ENCODE data around the gene EXOC3L2.
A peak's percentile ranks its signal among the peaks of the same experiment; 100 is the strongest.

The EXOC3L2 gene

DNA sequence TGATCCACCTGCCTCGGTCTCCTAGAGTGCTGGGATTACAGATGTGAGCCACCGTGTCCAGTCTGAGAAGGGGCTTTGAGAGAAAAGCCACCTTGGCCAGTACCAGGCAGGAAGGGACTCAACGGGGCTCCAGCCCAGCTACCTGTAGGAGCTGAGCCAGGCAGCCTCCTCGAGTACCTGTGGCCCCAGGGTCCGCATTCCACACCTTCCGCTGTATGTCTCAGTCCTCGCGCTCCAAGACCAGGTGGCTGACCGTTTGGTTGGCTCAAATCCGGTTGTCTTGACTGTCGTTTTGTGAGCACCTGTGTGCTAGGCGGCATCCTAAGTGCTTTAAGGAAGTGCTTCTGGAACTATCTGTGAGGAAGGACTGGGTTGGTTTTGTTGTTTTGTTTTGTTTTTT, 22.1 kb upstream of the EXOC3L2 start:
- Mint-ChIP-seq H3K27me3 (no peaks in the 10 kb centered on the region), H3K9me3 (no peaks in the 10 kb centered on the region), H3K27ac (no peak overlapping the region), H3K4me1 (no peaks in the 10 kb centered on the region), H3K4me3 (no peak overlapping the region)
- DNase-seq (no peak), ATAC-seq (no peak)

DNA sequence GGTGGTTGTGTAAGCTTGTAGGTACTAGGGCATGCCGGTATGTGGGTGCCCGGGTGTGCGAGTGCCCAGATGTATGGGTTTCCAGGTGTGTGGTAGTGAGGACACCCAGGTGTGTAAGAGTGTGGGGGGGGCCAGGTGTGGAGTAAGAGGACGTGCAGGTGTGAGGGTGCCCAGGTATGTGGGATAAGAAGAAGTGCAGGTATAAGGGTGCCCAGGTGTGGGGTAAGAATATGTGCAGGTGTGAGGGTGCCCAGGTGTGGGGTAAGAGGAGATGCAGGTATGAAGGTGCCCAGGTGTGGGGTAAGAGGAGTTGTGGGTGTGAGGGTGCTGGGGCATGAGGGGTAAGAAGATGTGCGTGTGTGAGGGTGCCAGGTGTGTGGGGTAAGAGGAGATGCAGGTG, 20.2 kb upstream of the EXOC3L2 start:
- H3K27me3 Mint-ChIP-seq = no peaks in the 10 kb centered on the region
- H3K4me1 Mint-ChIP-seq = no peaks in the 10 kb centered on the region
- no peak for ATAC-seq
- no peak overlapping the region for H3K27ac Mint-ChIP-seq
- no peak overlapping the region for H3K4me3 Mint-ChIP-seq
- no peak for DNase-seq
- H3K9me3 Mint-ChIP-seq = no peaks in the 10 kb centered on the region

DNA sequence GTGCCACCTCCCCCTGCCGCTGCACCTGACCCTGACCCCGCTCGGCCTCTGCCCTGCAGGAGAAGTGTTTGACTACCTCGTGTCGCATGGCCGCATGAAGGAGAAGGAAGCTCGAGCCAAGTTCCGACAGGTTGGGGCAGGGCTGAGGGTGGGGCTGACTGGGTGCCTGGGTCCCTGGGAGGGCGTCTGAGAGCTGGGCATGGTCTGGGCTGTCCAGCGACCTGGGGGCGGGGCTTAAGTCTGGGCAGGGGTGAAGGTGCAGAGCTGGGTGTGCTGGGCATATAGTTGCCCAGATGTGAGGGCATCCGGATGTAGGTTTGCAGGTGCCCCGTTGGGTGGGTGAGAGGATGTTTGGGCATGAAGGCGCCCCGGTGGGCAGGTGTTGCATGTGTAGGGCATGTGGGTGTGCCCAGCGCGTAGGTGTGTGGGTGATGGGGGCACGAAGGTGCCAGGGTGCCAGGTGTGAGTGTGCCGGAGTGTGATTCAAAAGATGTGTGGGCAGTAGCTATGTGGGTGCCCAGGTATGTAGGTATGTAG, 19.6 kb upstream of the EXOC3L2 start:
- Mint-ChIP-seq H3K27ac (peak overlapping the region in 1 of 2 donors; percentile 13), H3K9me3 (no peaks in the 10 kb centered on the region), H3K4me3 (no peak overlapping the region), H3K4me1 (no peaks in the 10 kb centered on the region), H3K27me3 (no peaks in the 10 kb centered on the region)
- DNase-seq (no peak), ATAC-seq (no peak)

DNA sequence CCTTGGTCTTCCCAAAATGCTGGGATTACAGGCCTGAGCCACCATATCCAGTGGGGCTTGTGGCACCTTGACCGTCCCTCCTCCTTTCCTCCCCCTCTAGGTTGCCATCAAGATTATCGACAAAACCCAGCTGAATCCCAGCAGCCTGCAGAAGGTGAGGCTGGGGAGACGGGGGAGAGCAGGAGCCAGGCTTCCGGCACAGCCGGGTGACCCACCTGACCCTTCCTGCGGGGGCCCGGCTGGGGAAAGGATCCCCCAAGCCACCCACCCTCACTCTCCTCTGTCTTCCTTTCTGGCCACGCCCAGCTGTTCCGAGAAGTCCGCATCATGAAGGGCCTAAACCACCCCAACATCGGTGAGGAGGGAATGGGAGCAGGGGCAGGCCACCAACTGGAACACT, 17.8 kb upstream of the EXOC3L2 start:
- ATAC-seq (no peak), DNase-seq (no peak)
- H3K4me1 Mint-ChIP-seq = no peaks in the 10 kb centered on the region
- no peaks in the 10 kb centered on the region for H3K27me3 Mint-ChIP-seq
- H3K4me3 Mint-ChIP-seq = no peak overlapping the region
- no peak overlapping the region for H3K27ac Mint-ChIP-seq
- no peaks in the 10 kb centered on the region for H3K9me3 Mint-ChIP-seq

DNA sequence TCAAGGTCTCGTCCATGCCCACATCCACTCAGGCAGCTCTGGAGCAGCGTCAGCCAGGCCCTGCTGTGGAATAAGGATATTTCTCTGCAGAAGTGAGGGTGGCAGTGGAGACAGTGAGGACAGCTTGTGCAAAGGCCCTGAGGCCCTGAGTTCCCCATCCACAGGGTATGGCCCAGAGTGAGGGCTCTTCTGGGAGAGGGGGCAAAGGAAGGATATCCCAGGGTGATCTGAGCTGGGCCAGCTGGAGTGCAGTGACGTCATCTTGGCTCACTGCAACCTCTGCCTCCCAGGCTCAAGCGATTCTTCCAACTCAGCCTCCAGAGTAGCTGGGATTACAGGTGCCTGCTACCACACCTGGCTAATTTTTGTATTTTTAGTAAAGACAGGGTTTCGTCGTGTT, 17.4 kb upstream of the EXOC3L2 start:
- Mint-ChIP-seq H3K27ac (no peak overlapping the region), H3K27me3 (no peaks in the 10 kb centered on the region), H3K9me3 (no peaks in the 10 kb centered on the region), H3K4me3 (no peak overlapping the region), H3K4me1 (no peaks in the 10 kb centered on the region)
- DNase-seq (no peak), ATAC-seq (no peak)

DNA sequence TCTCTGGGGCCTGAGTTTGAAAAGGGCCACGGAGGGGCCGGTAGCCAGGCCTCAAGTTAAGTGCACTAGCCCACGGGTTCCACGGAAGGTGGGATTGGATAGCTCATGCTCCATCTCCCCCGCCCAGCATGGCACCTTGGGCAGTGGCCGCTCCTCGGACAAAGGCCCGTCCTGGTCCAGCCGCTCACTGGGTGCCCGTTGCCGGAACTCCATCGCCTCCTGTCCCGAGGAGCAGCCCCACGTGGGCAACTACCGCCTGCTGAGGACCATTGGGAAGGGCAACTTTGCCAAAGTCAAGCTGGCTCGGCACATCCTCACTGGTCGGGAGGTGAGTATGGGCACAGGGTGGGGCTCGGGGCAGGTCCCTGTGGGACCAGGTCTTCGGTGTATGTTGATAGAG, 13.7 kb upstream of the EXOC3L2 start:
- no peak overlapping the region for H3K4me3 Mint-ChIP-seq
- ATAC-seq (no peak), DNase-seq (no peak)
- H3K9me3 Mint-ChIP-seq = no peaks in the 10 kb centered on the region
- peaks cover 21% of the 10 kb centered on the region for H3K4me1 Mint-ChIP-seq
- no peak overlapping the region for H3K27ac Mint-ChIP-seq
- H3K27me3 Mint-ChIP-seq = no peaks in the 10 kb centered on the region

DNA sequence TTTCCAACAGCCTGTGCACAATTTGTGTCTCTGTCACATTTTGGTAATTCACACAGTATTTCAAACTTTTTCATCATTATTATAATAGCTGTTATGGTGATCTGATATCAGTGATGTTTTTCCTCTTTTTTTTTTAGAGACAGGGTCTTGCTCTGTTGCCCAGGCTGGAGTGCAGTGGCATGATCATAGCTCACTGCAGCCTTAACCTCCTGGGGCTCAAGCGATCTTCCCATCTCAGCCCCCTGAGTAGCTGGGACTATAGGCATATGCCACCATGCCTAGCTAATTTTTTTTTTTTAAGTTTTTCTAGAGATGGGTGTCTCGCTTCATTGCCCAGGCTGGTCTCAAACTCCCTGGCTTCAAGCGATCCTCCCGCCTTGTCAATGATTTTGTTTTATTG, 11.6 kb upstream of the EXOC3L2 start:
- H3K27me3 Mint-ChIP-seq = no peaks in the 10 kb centered on the region
- peaks cover 41% of the 10 kb centered on the region for H3K4me1 Mint-ChIP-seq
- H3K4me3 Mint-ChIP-seq = no peak overlapping the region
- no peaks in the 10 kb centered on the region for H3K9me3 Mint-ChIP-seq
- no peak overlapping the region for H3K27ac Mint-ChIP-seq
- ATAC-seq (no peak), DNase-seq (no peak)

DNA sequence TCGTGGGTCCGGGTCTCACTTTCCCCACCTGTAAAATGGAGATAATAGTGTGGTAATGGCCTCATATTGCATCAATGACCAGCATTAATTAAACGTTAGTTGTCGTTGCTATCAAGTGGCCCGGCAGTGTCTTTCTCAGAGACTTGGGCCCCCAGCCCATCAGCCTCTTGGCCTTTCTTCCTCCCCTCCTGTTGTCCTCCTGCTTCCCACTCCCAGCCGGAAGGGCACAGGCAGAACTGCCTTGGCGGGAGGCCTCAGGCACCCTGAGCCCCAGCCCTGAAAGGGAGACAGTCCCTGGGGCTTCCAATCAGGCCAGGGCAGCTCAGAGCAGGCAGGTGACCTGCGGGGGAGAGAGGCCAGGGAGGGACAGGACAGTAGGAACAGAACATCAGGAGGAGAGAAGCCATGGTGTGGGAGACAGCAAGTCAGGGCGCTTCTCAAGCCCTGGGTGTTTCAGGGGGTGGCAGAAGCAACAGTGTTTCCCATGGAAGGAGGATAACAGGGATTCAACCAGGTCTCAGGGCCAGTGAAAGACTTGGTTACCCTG, 10.5 kb upstream of the EXOC3L2 start:
- no peak for ATAC-seq
- no peak for DNase-seq
- Mint-ChIP-seq H3K27ac (no peak overlapping the region), H3K9me3 (no peaks in the 10 kb centered on the region), H3K27me3 (no peaks in the 10 kb centered on the region), H3K4me1 (peaks cover 45% of the 10 kb centered on the region), H3K4me3 (no peak overlapping the region)

DNA sequence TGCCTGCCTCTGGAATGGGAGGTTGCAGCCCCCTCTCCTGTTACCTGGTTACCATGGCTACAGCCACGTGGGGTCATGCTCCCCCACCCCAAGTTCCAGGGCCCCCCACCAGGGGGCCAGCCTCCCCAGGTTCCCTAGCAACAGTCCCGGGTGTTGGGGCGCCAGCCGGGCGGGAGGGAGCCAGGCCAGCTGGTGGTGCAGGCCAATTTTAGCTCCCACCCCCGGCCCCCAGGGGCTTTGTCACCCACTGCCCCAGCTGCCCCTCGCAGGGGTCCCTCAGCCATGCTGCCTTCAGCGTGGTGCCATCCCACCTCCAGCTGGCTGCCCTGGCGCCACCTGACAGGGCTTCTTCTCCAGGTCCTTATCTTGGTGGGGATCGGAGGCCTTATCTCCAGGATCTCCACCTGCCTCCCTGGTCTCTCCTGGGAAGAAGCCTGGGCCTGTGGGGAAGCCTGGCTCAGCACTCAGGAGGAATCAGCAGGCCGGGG, 8.9 kb upstream of the EXOC3L2 start:
- no peak for ATAC-seq
- Mint-ChIP-seq H3K4me3 (peak overlapping the region; percentile 9 to 31), H3K27ac (no peak overlapping the region), H3K9me3 (no peaks in the 10 kb centered on the region), H3K4me1 (peaks cover 48% of the 10 kb centered on the region), H3K27me3 (peaks cover 6% of the 10 kb centered on the region)
- no peak for DNase-seq

DNA sequence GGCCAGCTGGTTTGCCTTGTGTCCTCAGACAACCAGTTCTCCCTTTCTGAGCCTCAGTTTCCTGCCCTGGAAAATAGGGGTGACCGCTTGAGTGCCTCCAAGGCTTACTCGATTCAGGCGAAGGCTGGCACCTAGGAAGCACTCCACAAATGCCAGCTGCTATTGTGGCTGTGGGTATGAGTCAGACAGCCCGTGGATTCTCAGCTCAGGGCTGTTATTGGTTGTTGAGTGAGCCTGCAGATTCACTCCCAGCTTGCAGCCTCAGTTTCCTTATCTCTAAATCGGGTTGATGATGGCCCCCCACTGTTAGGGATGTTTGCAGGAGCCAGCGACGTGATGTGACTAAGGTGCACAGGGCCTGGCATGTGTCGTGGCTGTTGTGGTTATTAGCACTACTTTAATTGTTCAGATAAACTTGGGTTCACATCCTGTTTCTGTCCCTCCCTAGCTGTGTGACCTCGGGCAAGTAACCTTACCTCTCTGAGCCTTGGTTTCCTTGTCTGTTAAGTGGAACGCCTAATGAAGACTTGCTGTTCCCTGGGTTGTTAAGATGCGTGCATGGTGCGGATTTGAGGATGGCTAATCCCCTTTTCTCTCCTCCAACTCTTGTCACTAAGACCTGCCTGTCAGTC, 8.3 kb upstream of the EXOC3L2 start:
- Mint-ChIP-seq H3K9me3 (no peaks in the 10 kb centered on the region), H3K27me3 (peaks cover 7% of the 10 kb centered on the region), H3K4me1 (peaks cover 51% of the 10 kb centered on the region), H3K4me3 (peak overlapping the region; percentile 9 to 97), H3K27ac (peak overlapping the region in 1 of 2 donors; percentile 33)
- DNase-seq (no peak), ATAC-seq (no peak)

DNA sequence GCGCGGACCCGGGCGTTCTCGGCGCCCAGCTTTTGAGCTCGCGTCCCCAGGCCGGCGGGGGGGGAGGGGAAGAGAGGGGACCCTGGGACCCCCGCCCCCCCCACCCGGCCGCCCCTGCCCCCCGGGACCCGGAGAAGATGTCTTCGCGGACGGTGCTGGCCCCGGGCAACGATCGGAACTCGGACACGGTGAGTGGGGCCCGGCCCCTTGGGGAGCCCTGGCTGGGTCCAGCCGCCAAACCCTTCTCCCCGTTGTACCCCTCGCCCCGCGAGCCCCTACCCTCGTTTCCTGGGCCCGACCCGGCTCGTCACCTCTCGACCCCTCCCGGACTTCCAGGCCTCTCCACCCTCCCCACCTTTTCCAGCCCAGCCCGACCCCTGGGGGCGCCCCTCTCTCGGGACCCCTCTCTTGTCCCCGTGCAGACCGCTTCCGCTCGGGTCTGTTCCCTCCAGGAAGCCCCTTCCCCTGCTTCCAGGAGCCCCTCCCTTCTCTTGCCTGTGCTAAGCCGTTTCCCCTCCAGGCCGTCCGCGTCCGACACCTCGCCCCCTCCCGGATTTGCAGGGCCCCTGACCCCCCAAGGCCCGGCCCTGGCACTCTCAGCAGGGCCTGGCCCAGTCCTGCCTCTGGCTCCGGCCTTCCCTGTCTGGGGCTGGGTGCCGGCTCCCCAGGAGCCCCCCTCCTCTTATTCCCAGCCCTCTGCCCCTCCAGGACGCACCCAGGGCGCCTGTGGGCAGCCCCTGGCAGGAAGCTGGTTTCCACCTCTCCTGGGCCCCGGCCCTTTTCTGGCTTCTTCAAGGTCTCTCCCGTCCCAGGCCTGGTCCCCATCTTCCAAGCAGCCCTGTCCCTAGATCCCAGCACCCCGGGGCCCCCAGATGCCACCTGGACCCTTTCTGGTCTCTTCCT, 6.5 kb upstream of the EXOC3L2 start:
- H3K4me3 Mint-ChIP-seq = peak overlapping the region; percentile 93 to 97
- H3K9me3 Mint-ChIP-seq = no peaks in the 10 kb centered on the region
- H3K27ac Mint-ChIP-seq = peak overlapping the region; percentile 92 to 94
- DNase-seq (peak; percentile 25 to 28), ATAC-seq (peak; percentile 55)
- H3K4me1 Mint-ChIP-seq = peaks cover 54% of the 10 kb centered on the region
- peaks cover 7% of the 10 kb centered on the region for H3K27me3 Mint-ChIP-seq

DNA sequence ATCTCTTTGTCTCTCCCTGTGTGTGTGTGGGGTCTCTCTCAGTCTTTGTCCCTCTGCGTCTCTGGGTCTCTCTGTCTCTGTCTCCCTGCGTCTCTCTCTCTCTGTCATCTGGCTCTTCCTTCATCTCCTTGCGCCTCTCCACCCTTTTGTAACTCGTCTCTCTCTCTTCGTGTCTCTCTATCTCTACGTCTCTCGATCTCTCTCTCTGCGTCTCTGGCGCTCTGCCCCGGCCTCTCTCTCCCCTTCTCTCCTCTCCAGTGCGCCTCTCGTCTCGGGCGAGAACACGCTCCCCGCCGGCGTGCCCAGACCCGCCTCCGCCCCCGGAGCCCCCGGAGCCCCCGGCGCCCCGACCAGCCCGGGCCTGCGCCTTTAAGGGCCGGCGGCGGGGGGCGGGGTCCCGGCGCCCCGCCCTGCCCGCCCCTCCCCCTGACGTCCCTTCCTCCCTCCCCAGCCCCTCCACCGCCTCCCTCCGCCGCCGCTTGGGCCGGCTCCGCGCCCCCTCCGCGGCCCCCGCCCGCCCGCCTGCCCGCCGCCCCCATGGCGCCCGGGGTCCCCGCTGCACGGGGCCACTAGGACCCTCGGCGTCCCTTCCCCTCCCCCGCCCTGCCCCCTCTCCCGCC, 5.7 kb upstream of the EXOC3L2 start, which contains the start of gene MARK4:
Gene MARK4 (plus strand): TSS at position 440 of the 620 bp plus-strand sequence. CDS start 318 bp downstream, outside the sequence.
- peaks cover 9% of the 10 kb centered on the region for H3K27me3 Mint-ChIP-seq
- no peaks in the 10 kb centered on the region for H3K9me3 Mint-ChIP-seq
- peak within 1 kb of the TSS; percentile 97 for H3K4me3 Mint-ChIP-seq
- peak; percentile 77 for ATAC-seq
- H3K4me1 Mint-ChIP-seq = peaks cover 52% of the 10 kb centered on the region
- DNase-seq = peak; percentile 43 to 53
- H3K27ac Mint-ChIP-seq = peak within 1 kb of the TSS; percentile 92 to 94

DNA sequence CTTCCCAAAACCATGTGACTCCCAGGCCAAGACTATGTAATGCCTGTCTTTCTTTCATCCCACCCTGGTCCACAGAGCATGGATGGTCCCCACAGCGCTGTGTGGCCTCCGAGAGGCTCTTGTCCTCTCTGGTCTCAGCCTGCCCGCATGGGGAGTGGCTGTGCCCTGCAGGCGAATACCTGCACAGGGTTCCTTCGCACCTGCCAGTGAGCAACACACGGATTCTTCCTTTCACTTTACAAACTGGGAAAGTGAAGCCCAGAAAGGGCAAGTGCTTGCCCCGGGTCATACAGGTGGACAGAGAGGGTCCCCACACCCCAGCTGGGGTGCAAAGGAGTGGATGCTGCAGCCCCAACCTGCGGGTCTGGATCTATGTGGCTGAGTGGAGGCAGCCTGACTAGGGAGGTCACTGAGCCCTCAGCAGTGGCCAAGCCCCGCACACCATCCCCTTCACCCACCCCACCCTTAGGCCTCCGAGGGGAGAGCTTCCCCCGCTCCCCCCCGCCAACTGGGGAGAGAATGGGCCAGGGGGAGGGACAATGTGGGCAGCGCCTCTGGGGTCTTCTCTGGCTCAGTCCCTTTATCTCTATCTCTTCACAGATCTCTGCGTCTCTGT, 5.1 kb upstream of the EXOC3L2 start:
- H3K4me3 Mint-ChIP-seq = peak overlapping the region; percentile 84 to 97
- H3K27me3 Mint-ChIP-seq = peaks cover 16% of the 10 kb centered on the region
- peaks cover 46% of the 10 kb centered on the region for H3K4me1 Mint-ChIP-seq
- ATAC-seq = peak; percentile 6
- H3K27ac Mint-ChIP-seq = peak overlapping the region in 1 of 2 donors; percentile 89
- no peaks in the 10 kb centered on the region for H3K9me3 Mint-ChIP-seq
- no peak for DNase-seq

DNA sequence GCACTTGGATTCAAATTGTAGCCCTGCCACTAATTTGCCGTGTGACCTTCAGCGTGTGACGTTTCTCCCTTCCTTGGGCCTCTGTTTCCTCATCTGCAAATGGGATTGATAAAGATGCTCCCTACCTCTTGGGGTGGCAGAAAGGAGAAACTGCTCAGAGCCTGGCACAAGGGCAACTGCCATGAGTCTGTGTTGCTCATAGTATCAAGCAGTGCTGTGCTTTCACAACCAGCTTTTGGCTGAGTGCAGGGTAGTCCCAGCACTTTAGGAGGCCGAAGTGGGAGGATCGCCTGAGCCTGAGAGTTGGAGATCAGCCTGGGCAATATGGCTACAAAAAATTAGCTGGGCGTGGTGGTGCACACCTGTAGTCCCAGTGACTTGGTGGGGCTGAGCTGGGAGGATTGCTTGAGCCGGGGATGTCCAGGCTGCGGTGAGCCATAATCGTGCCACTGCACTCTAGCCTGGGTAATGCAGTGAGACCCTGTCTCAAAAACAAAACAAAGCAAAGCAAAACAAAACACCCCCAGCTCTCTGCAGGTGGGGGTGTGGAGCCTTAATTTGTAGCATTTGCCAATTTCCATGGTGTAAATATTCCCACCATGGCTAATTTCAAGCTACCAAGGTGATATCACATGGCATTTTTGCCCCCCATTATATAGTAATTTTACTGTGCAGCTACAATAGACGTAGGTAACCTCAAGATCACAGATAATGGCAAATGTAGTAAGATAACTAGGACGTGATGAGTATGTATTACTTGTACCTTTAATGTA, 4.2 kb upstream of the EXOC3L2 start:
- Mint-ChIP-seq H3K4me3 (no peak overlapping the region), H3K9me3 (no peaks in the 10 kb centered on the region), H3K27ac (no peak overlapping the region), H3K4me1 (peaks cover 39% of the 10 kb centered on the region), H3K27me3 (peaks cover 24% of the 10 kb centered on the region)
- DNase-seq = no peak
- ATAC-seq = no peak
